WTC11 (cell line): ENCODE data around the gene SLC46A2. TPM values are rescaled to one million over a fixed set of nuclear protein-coding genes. Genes with fewer than 3 reads are reported as not detected.
A peak's percentile ranks its signal among the peaks of the same experiment; 100 is the strongest.

Source experiments
- ATAC-seq: fragments of 200-7000 bp; cut with Tn5 transposase; 2 replicates; pipeline ENCODE4 v1.10.0; 2021; ENCODE audit warnings: mild to moderate bottlenecking, moderate library complexity
- CTCF ChIA-PET: fragments of 300-600 bp; sonication (Branson Sonifier 250); formaldehyde crosslinking; loops from one replicate; lab custom pipeline; 2021; ENCODE audit warnings: antibody characterized with exemption; lab: Charles Lee
- POLR2A ChIA-PET: fragments of 350-600 bp; sonication (Branson Sonifier 250); formaldehyde crosslinking; loops from one replicate; lab custom pipeline; 2021; ENCODE audit warnings: antibody characterized with exemption; lab: Charles Lee
- DNase-seq: peaks from one replicate; pipeline ENCODE4 v3.0.0; 2021; ENCODE audit warnings: low spot score
- H3K27ac Mint-ChIP-seq: 2 replicates; pipeline ENCODE4 v1.8.0; 2021; ENCODE audit warnings: mixed read lengths
- H3K27me3 Mint-ChIP-seq: 2 replicates; pipeline ENCODE4 v1.8.0; 2021; ENCODE audit warnings: low read depth, mild to moderate bottlenecking, moderate library complexity, mixed read lengths
- H3K36me3 Mint-ChIP-seq: 2 replicates; pipeline ENCODE4 v1.8.0; 2021; ENCODE audit warnings: mixed read lengths
- H3K4me1 Mint-ChIP-seq: 2 replicates; pipeline ENCODE4 v1.8.0; 2022; ENCODE audit warnings: mixed read lengths
- H3K4me3 Mint-ChIP-seq: 2 replicates; pipeline ENCODE4 v1.8.0; 2021; ENCODE audit warnings: mild to moderate bottlenecking, moderate library complexity, mixed read lengths
- H3K9me3 Mint-ChIP-seq: 2 replicates; pipeline ENCODE4 v1.8.0; 2021; ENCODE audit warnings: mixed read lengths
- ATF1 ChIP-seq: sonication (generic); formaldehyde crosslinking; IDR thresholded peaks from 2 replicates; pipeline ENCODE4 v1.8.1; 2023; ENCODE audit warnings: mild to moderate bottlenecking, moderate library complexity, missing genetic modification reagents
- ATF6 ChIP-seq: sonication (generic); formaldehyde crosslinking; IDR thresholded peaks from 2 replicates; pipeline ENCODE4 v1.8.1; 2023; ENCODE audit warnings: mild to moderate bottlenecking, missing genetic modification reagents
- CBFB ChIP-seq: sonication (generic); formaldehyde crosslinking; IDR thresholded peaks from 2 replicates; pipeline ENCODE4 v1.8.1; 2022; ENCODE audit warnings: mild to moderate bottlenecking, low read depth, missing genetic modification reagents
- E2F5 ChIP-seq: sonication (generic); formaldehyde crosslinking; IDR thresholded peaks from 2 replicates; pipeline ENCODE4 v1.8.1; 2022; ENCODE audit warnings: mild to moderate bottlenecking, moderate library complexity, missing genetic modification reagents
- ELF4 ChIP-seq: sonication (generic); formaldehyde crosslinking; IDR thresholded peaks from 2 replicates; pipeline ENCODE4 v1.8.1; 2022; ENCODE audit warnings: low read depth, mild to moderate bottlenecking, moderate library complexity, missing genetic modification reagents
- ESRRA ChIP-seq: sonication (generic); formaldehyde crosslinking; IDR thresholded peaks from 2 replicates; pipeline ENCODE4 v1.8.1; 2022; ENCODE audit warnings: mild to moderate bottlenecking, missing genetic modification reagents, borderline replicate concordance
- FOXJ3 ChIP-seq: sonication (generic); formaldehyde crosslinking; IDR thresholded peaks from 2 replicates; pipeline ENCODE4 v1.9.0; 2021; ENCODE audit warnings: missing genetic modification reagents, mild to moderate bottlenecking, borderline replicate concordance
- NR1H2 ChIP-seq: sonication (generic); formaldehyde crosslinking; IDR thresholded peaks from 2 replicates; pipeline ENCODE4 v1.9.0; 2021; ENCODE audit warnings: mild to moderate bottlenecking, moderate library complexity, missing genetic modification reagents
- NR3C1 ChIP-seq: sonication (generic); formaldehyde crosslinking; conservative IDR thresholded peaks from 2 replicates; pipeline ENCODE4 v1.8.1; 2023; ENCODE audit warnings: low read depth, mild to moderate bottlenecking, missing genetic modification reagents
- OVOL2 ChIP-seq: fragments of 250-450 bp; sonication (Bioruptor Pico); IDR thresholded peaks from 2 replicates; pipeline ENCODE4 v1.9.0; 2021; ENCODE audit warnings: mild to moderate bottlenecking, borderline replicate concordance
- RELA ChIP-seq: sonication (generic); formaldehyde crosslinking; IDR thresholded peaks from 2 replicates; pipeline ENCODE4 v1.8.1; 2022; ENCODE audit warnings: missing genetic modification reagents, mild to moderate bottlenecking, borderline replicate concordance
- SMAD3 ChIP-seq: sonication (generic); formaldehyde crosslinking; IDR thresholded peaks from 2 replicates; pipeline ENCODE4 v1.8.0; 2022; ENCODE audit warnings: missing genetic modification reagents, mild to moderate bottlenecking, borderline replicate concordance
- TEAD1 ChIP-seq: sonication (generic); formaldehyde crosslinking; IDR thresholded peaks from 2 replicates; pipeline ENCODE4 v1.8.0; 2022; ENCODE audit warnings: mild to moderate bottlenecking, missing genetic modification reagents
- TP53 ChIP-seq: sonication (generic); formaldehyde crosslinking; IDR thresholded peaks from 2 replicates; pipeline ENCODE4 v1.8.1; 2023; ENCODE audit warnings: mild to moderate bottlenecking, missing genetic modification reagents
- USF2 ChIP-seq: sonication (generic); formaldehyde crosslinking; IDR thresholded peaks from 2 replicates; pipeline ENCODE4 v1.8.1; 2023; ENCODE audit warnings: mild to moderate bottlenecking, missing genetic modification reagents, moderate library complexity
- ZBTB21 ChIP-seq: sonication (generic); formaldehyde crosslinking; IDR thresholded peaks from 2 replicates; pipeline ENCODE4 v1.8.1; 2023; ENCODE audit warnings: mild to moderate bottlenecking, missing genetic modification reagents, borderline replicate concordance
- ZNF138 ChIP-seq: sonication (generic); formaldehyde crosslinking; conservative IDR thresholded peaks from 2 replicates; pipeline ENCODE4 v1.8.1; 2022; ENCODE audit warnings: mild to moderate bottlenecking, moderate library complexity, missing genetic modification reagents
- ZNF232 ChIP-seq: sonication (generic); formaldehyde crosslinking; IDR thresholded peaks from 2 replicates; pipeline ENCODE4 v1.8.0; 2022; ENCODE audit warnings: mild to moderate bottlenecking, missing genetic modification reagents
- ZNF396 ChIP-seq: fragments of 250-450 bp; sonication (Bioruptor Pico); IDR thresholded peaks from 2 replicates; pipeline ENCODE4 v1.8.0; 2021; ENCODE audit warnings: mild to moderate bottlenecking, moderate library complexity, borderline replicate concordance
- ZNF416 ChIP-seq: fragments of 250-450 bp; sonication (Bioruptor Pico); IDR thresholded peaks from 2 replicates; pipeline ENCODE4 v1.9.0; 2021; ENCODE audit warnings: mild to moderate bottlenecking, inconsistent platforms
- ZNF425 ChIP-seq: fragments of 250-450 bp; sonication (Bioruptor Pico); conservative IDR thresholded peaks from 2 replicates; pipeline ENCODE4 v1.9.0; 2021; ENCODE audit warnings: mild to moderate bottlenecking
- total RNA-seq: library from RNA; stranded (reverse); gene quantifications from 3 replicates; pipeline ENCODE4 v1.2.3, GENCODE V29; 2021
- TF ChIP-seq, protein P1 (sequence below): sonication (generic); formaldehyde crosslinking; IDR thresholded peaks from 2 replicates; pipeline ENCODE4 v1.8.0; 2023; ENCODE audit warnings: missing genetic modification reagents
- TF ChIP-seq, protein P2 (sequence below): fragments of 250-450 bp; sonication (Bioruptor Pico); IDR thresholded peaks from 2 replicates; pipeline ENCODE4 v1.8.0; 2021; ENCODE audit warnings: mild to moderate bottlenecking

SLC46A2 gene
- total RNA-seq, 1 experiment from 2014 or later, result not detected

DNA sequence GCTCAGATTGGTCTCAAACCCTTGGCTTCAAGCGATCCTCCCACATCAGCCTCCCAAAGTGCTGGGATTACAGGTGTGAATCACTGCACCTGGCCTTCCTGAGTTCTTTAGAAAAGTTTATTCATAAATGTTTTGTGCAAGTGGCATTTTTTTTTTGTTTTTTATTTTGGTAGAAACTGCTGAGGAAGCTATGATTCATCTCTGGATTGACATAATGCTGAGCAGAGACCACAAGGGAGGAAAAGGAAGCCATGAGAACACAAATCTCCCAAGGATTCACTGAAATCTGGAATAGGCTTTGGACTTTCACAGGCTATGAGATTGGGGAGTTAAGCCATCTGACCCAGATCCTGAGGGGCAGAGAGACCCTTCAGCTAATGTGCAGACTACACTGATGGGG is 3.4 kb upstream of the SLC46A2 start (continued):
- TF ChIP-seq ZNF425 (CRISPR knock-in tag) (no peak), ELF4 (CRISPR knock-in tag) (no peak), SMAD3 (no peak), NR1H2 (CRISPR knock-in tag) (no peak), CBFB (CRISPR knock-in tag) (no peak)
- TF ChIP-seq, protein P1, sequence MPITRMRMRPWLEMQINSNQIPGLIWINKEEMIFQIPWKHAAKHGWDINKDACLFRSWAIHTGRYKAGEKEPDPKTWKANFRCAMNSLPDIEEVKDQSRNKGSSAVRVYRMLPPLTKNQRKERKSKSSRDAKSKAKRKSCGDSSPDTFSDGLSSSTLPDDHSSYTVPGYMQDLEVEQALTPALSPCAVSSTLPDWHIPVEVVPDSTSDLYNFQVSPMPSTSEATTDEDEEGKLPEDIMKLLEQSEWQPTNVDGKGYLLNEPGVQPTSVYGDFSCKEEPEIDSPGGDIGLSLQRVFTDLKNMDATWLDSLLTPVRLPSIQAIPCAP (CRISPR knock-in tag), result no peak
- TF ChIP-seq, all 79 proteins: peak for 0

DNA sequence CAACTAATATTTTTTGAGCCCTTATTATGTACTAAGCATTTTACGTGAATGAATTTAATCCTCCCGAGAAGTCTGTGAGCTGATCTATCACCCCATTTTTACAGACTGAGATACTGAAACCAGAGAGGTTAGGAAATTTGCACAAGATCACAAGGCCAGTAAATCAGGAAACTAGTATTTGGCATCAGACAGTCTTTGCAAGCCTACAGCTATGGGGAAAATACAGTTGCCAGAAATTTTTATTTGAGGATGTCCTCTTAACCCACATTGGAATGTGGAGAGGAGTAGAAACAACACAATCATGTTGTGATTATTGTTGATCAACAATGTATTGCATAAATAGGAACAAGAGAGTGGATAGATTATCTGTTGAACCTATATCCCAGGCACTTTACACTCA is 2.3 kb upstream of the SLC46A2 start:
- Mint-ChIP-seq H3K27me3 (peaks cover 40% of the 10 kb centered on the region), H3K27ac (no peak overlapping the region), H3K36me3 (no peaks in the 10 kb centered on the region), H3K9me3 (peaks cover 3% of the 10 kb centered on the region; the same call in 1 of the 2 replicates), H3K4me3 (no peak overlapping the region), H3K4me1 (peaks cover 6% of the 10 kb centered on the region)
- ChIA-PET CTCF (interaction anchor here (0.9 to 2.4 kb wide), 3 partner anchors 10 to 47 kb away, joined by 3 to 16 read pairs (median 4); no protein-coding TSS in a partner anchor), POLR2A (no interaction called here)
- TF ChIP-seq ZNF138, result no peak
- no peak for TF ChIP-seq RELA
- TF ChIP-seq ATF6 (CRISPR knock-in tag), result no peak
- TF ChIP-seq OVOL2 (CRISPR knock-in tag), result no peak
- TF ChIP-seq FOXJ3, result no peak
- no peak for TF ChIP-seq TP53 (CRISPR knock-in tag)
- TF ChIP-seq ZNF232, result no peak
- TF ChIP-seq, protein P2, sequence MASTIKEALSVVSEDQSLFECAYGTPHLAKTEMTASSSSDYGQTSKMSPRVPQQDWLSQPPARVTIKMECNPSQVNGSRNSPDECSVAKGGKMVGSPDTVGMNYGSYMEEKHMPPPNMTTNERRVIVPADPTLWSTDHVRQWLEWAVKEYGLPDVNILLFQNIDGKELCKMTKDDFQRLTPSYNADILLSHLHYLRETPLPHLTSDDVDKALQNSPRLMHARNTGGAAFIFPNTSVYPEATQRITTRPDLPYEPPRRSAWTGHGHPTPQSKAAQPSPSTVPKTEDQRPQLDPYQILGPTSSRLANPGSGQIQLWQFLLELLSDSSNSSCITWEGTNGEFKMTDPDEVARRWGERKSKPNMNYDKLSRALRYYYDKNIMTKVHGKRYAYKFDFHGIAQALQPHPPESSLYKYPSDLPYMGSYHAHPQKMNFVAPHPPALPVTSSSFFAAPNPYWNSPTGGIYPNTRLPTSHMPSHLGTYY, result no peak
- DNase-seq (no peak), ATAC-seq (no peak)

DNA sequence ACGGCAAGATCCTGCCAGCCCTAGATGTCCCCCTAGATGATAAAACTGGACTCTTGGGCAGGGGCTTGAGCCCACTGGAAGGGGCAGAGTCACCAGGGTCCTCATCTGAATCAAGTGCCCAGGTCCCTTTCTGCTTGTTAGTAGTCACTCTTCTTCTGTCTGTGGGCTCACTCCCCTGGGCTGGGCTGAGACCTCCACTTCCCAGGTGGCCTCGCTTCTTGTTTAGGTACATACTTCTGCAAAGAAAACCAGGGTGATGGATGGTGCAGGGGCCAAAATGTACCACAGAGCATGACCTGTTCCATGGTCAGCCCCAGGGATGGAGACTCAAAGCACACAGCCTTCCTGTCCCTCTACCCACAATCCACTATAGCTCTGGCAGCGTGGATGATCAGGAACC is 845 bp upstream of the SLC46A2 start:
- DNase-seq (no peak), ATAC-seq (no peak)
- no peaks in the 10 kb centered on the region for H3K36me3 Mint-ChIP-seq
- peaks cover 40% of the 10 kb centered on the region for H3K27me3 Mint-ChIP-seq
- peaks cover 6% of the 10 kb centered on the region for H3K4me1 Mint-ChIP-seq
- no peak overlapping the region for H3K27ac Mint-ChIP-seq
- H3K4me3 Mint-ChIP-seq, result peak overlapping the region; percentile 74
- ChIA-PET CTCF (interaction anchor here (0.6 kb wide), 1 partner anchor 45 kb away, joined by 3 read pairs; no protein-coding TSS in a partner anchor), POLR2A (no interaction called here)
- H3K9me3 Mint-ChIP-seq, result peaks cover 3% of the 10 kb centered on the region; the same call in 1 of the 2 replicates
- TF ChIP-seq TEAD1 (CRISPR knock-in tag) (no peak), FOXJ3 (no peak), OVOL2 (CRISPR knock-in tag) (no peak), ZNF416 (CRISPR knock-in tag) (no peak), ZBTB21 (CRISPR knock-in tag) (no peak), ZNF396 (no peak), NR3C1 (CRISPR knock-in tag) (no peak), ZNF232 (no peak), RELA (no peak), TP53 (CRISPR knock-in tag) (no peak), ESRRA (CRISPR knock-in tag) (no peak), ZNF425 (CRISPR knock-in tag) (no peak), E2F5 (CRISPR knock-in tag) (no peak), USF2 (CRISPR knock-in tag) (no peak), ATF1 (no peak)
